DOHH2 (cell line): ENCODE results near the gene TMEM156.

ENCODE experiments used
- CTCF ChIP-seq: fragments of 200-600 bp; sonication (generic); IDR thresholded peaks from one replicate; pipeline ENCODE4 v1.5.1; 2014; ENCODE audit warnings: antibody characterized with exemption, mild to moderate bottlenecking, low read depth, low read length; ENCODE audit not compliant: poor library complexity, severe bottlenecking
- EZH2phosphoT487 ChIP-seq: fragments of 200-600 bp; sonication (generic); IDR thresholded peaks from 2 replicates; pipeline ENCODE4 v1.6.1; 2017; ENCODE audit warnings: borderline replicate concordance, mild to moderate bottlenecking, antibody characterized with exemption, low read length, moderate library complexity, mixed read lengths

DNA sequence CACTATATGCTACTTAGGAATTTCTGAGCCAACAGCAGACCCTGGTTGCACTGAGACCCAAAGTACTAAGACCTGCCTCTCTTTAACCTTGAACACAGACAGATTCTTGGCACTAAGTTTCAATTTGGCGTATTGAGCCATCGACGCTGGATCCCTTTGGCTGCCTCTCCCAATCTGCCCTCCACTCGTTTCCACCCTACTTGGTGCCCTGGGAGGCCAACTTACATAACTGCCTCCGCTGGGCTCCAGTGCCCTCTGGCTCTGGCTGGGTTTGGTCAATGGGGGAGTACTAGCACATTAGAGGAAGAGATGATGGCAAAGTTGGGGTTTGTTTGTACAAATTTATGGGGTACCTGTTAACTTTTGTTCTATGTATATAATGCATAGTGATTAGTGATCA, 63.5 kb downstream of the TMEM156 start:
- TF ChIP-seq CTCF = no peak
- no peak for TF ChIP-seq EZH2phosphoT487
